Fibroblast of peridontal ligament (primary cell): ENCODE results near the gene HYCC1.
"Not testable (repeated sequence)": the region's sequence is repeated elsewhere in the genome, so short reads cannot be mapped to it uniquely, and the experiment has no call there.

Experiments
- DNase-seq: peaks from one replicate; pipeline ENCODE4 v3.0.0-alpha.2; 2010; ENCODE audit errors: extremely low read depth

Gene HYCC1

GRCh38 chr7:23013715-23014649, at the start of gene HYCC1:
HYCC1 (minus strand) TSS chr7:23014130; CDS start chr7:22991111, 23,019 bp downstream.
- DNase-seq, result peak; percentile 99

- DNase-seq, result peak; percentile 35
These were observed 48.5 kb upstream of the HYCC1 start for GRCh38 chr7:23062452-23062851.

GRCh38 chr7:23061327-23061726, 47.4 kb upstream of the HYCC1 start:
- DNase-seq, result no peak

GRCh38 chr7:23058408-23059096, 44.6 kb upstream of the HYCC1 start:
- peak; percentile 50 for DNase-seq

GRCh38 chr7:23055582-23056178, 41.8 kb upstream of the HYCC1 start:
- peak; percentile 85 for DNase-seq

GRCh38 chr7:23051124-23051485, 37.2 kb upstream of the HYCC1 start:
- DNase-seq, result not testable (repeated sequence)

- DNase-seq, result not testable (repeated sequence)
These were observed 32.4 kb upstream of the HYCC1 start for GRCh38 chr7:23046336-23046735.

GRCh38 chr7:23045086-23045485, 31.2 kb upstream of the HYCC1 start:
- not testable (repeated sequence) for DNase-seq

- no peak for DNase-seq
These were observed 30.7 kb upstream of the HYCC1 start for GRCh38 chr7:23044581-23044980.

GRCh38 chr7:23043441-23043840, 29.5 kb upstream of the HYCC1 start:
- DNase-seq, result no peak

GRCh38 chr7:23039674-23040073, 25.7 kb upstream of the HYCC1 start:
- DNase-seq, result not testable (repeated sequence)

GRCh38 chr7:23035542-23036371, 21.8 kb upstream of the HYCC1 start:
- DNase-seq, result not testable (repeated sequence)

- no peak for DNase-seq
These were observed 13.3 kb upstream of the HYCC1 start for GRCh38 chr7:23027261-23027660.

GRCh38 chr7:23026164-23026563, 12.2 kb upstream of the HYCC1 start:
- DNase-seq, result no peak

- DNase-seq, result no peak
These were observed 10.5 kb upstream of the HYCC1 start for GRCh38 chr7:23024454-23024853.

- DNase-seq, result no peak
These were observed 8.9 kb upstream of the HYCC1 start for GRCh38 chr7:23022851-23023250.

- DNase-seq, result peak; percentile 87
These were observed 8.4 kb upstream of the HYCC1 start for GRCh38 chr7:23022258-23022769.

GRCh38 chr7:23021596-23021995, 7.7 kb upstream of the HYCC1 start:
- no peak for DNase-seq

GRCh38 chr7:23020742-23021401, 6.9 kb upstream of the HYCC1 start:
- DNase-seq, result peak; percentile 98

GRCh38 chr7:23018750-23019149, 4.8 kb upstream of the HYCC1 start:
- DNase-seq, result no peak

- no peak for DNase-seq
These were observed 3.4 kb upstream of the HYCC1 start for GRCh38 chr7:23017309-23017708.
